SKM-1 (cell line): ENCODE data around the gene SLC43A3.
A peak's percentile ranks its signal among the peaks of the same experiment; 100 is the strongest.

Source experiments
- DNase-seq: peaks from one replicate; lab custom pipeline; 2025; ENCODE audit not compliant: unreplicated experiment; lab: John Stamatoyannopoulos, UW

The SLC43A3 gene

GRCh38 chr11:57430952-57431351 lies 4.0 kb upstream of the SLC43A3 start:
- DNase-seq = no peak

DNA sequence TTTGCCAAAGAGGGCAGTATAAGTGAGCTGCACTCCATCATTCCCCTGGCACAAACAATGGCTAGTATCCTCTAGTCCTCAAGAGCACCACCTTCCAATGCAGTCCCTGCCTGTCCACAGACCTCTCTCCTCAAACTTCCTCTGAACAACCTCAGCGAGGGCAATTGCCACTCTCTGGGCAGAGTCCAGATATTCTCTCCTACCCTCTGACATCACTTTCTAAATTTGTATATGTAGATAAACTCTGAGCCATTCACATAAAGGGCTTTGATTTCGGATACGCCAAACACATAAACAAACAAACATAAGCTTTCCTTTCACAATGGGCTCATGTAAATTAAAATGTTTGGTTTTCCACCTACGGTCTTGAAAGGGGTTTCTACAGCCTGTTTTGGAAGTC lies 3.0 kb upstream of the SLC43A3 start:
- no peak for DNase-seq

- no peak for DNase-seq
Observed at GRCh38 chr11:57428643-57429042, 1.7 kb upstream of the SLC43A3 start.

GRCh38 chr11:57427727-57428082 lies 784 bp upstream of the SLC43A3 start:
- DNase-seq = no peak

- no peak for DNase-seq
Observed at GRCh38 chr11:57426439-57426928, 437 bp downstream of the SLC43A3 start.

- no peak for DNase-seq
Observed at GRCh38 chr11:57425565-57426438, 1.1 kb downstream of the SLC43A3 start.

DNA sequence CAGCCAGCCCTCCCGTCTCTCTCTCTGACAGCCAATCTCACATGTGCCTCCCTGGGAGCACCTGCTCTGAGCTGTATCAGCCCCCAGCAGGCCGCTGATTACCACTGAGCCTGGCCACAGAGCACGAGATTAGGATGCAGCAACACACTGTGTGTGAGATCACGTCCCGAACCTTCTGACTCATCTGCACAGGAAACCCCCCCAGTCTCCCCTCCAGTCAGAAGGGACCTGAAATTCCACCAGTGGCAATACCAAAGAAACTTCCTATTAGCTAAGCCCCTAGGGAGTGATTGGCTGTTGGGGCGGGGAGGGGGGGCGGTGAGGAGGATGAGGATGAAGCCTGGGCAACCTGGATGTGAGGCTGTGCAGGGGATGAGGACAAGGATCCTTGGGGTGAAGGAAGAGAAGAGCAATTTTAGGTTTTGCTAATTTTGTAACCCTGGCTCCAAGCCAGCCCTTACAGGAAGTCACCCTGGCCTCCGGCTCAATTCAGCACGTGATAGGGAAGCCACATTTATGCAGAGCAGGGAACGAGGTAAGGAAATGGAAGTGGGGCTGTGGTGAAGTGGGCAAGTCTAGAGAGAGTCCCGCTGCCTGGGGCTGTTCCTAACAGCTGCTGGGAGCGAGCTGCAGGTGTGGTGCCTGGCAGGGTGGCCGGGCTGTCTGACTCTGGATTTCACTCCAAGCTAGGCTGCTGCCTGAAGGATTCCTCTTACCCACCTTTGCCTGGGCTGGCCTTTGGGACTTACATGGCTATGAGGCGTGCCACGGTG lies 1.9 kb downstream of the SLC43A3 start:
- DNase-seq = peak; percentile 99

DNA sequence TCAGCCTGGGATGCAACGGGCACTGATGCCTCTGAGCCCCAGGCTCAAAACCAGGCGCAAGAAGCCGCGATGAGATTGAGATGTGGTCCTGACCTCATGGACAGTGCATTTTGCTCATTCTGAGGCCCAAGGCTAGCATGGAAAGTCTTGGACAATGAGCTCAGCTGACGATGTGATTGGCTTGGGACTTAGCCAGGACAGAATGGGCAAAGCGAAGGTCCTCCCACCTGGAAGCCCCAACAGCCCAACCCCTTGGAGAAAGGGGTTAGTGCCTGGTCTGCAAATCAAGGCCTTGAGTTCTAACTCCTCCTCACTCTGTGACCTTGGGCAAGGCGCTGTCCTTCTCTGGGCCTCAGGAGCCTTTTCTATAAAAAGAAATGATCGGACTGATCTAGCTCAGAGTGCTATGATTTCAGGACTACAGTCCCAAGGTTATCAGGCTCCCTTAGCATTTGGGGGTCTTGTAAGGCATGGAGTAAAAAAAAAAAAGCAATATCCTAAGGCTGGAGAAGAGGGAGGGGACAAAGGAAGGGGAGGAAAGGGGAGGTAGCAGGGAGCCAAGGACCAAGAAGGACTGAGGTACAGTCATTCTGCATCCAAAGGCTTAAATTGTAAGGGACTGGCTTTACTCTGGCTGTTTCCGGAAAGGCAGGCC lies 2.7 kb downstream of the SLC43A3 start:
- DNase-seq = no peak

GRCh38 chr11:57422669-57423068 lies 4.3 kb downstream of the SLC43A3 start:
- no peak for DNase-seq

DNA sequence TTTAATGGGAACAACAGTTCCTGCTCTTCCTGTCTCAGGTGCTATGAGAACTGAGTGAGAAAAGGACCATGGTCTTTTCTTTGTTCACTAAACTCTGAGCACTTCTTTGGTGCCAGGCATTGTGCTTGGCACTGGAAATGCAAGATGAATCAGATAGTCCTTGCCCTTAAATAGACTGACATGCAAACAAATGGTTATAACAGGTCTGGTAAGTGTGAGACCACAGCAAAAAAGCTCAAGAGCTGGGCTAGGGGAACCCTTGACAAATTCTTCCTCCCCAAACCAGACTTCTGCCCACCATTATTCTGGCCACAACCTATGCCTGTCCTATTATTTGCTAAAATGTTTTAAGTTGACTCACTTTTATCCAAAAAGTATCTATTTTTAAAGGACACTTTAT lies 5.1 kb downstream of the SLC43A3 start:
- DNase-seq = no peak

DNA sequence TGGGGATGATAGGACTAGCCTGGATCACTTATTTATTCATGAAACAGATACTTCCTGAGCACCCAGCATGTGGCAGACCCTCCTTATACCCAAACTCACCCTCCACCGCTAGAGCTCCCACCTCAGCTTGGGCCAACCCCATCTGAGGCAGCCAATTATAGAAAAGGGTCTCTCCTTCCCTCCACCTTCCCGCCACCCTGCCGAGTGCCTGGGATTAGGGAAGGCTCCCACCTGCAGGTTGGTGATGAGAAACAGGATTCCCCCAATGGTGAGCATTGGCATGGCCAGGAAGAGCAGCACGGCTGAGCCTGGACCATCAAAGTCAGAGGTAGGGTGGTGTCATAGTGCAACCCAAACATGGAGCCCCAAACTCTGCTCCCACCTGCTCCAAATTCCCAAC lies 5.9 kb downstream of the SLC43A3 start:
- DNase-seq = no peak

DNA sequence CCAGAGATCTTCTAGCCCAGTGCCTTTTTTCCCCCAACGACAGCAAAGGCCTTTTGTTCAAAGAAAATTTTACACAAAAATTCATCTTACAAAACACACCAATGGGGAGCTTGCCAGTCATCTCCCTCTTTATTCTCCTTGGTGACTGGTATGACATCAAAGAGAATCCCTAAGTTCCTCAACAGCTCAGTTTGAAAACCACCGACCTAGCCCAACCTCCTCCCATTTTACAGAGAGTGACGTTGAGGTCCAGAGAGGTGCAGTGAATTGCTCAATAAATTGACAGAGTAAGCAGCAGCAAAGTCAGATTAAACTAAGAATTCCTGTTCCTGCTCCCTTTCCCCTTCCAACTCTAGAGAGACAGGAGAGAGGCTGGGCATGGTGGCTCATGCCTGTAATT lies 7.8 kb downstream of the SLC43A3 start:
- DNase-seq = no peak

DNA sequence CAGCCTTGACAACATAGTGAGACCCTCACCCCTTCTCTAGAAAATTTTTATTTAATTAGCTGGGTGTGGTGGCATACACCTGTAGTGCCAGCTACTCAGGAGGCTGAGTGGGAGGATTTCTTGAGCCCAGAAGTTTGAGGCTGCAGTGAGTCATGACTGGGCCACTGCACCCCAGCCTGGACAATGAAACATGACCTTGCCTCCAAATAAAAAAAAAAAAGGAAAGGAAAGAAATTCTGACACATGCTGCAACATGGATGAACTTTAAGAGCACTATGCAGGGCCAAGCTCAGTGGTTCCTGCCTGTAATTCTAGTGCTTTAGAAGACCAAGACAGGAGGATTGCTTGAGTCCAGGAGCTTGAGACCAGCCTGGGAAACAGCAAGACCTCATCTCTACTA lies 8.8 kb downstream of the SLC43A3 start:
- DNase-seq = no peak

DNA sequence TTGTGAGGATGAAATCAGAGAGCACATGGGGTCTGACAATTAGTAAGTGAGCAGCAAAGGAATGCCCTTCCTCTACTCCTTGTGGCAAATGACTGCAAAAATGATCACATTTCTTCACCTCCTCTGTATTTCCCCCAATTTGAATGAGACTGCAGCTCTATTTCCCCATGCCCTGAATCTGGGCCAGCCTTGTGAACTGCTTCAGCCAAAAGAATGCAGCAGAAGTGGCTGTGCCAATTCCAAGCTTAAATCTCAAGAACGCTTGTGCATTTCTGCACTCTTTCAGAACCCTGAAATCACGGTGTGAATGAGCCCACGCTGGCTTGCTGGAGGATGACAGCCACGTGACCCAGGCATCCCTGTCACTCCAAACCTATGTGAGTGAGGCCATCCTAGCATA lies 9.9 kb downstream of the SLC43A3 start:
- DNase-seq = no peak

DNA sequence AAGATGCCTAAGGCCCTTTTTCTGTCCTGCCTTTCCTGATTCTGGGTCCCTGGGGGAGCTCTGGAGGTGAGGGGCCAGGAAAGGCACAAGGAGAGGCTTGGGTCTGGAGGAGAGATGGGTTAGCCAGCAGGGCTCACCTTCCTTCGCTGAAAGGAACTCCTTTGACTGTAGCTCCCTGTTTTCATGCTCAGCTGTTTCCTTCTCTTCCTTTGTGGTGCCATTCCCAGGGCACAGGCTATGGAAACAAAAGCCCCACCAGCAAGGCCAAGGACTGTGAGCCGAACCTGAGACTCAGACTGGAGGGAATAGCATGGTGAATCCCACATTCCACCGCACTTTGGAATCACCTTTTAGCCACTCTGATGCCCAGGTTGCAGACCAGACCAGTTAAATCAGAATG lies 10.5 kb downstream of the SLC43A3 start:
- DNase-seq = no peak

DNA sequence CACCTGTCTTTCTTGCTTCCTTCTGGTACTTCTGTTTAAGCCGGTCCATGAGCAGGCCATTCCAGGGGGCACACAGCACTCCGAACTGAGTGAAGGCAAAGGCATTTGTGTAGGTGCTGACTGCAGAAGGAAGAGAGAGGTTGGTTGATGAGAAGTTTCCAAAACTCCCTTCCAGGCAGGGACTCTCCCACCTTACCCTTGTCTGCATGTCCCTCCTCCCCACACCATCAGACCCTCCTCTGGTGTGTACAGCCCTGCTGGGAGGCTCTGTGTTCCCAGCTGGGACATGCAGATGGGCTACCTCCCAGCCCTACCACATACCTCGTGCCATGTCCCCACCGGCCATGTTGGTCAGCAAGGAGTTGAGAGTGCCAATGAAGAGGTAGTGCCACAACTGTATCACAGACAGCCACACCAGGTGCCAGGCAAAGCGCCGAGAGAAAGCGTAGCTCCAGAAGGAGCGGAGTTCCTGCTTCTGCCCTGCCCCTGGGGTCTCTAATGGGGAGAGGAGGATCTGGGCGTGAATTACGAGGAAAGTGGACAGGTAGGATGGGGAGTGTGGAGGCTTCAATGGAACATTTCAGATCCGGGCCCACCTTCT lies 12.2 kb downstream of the SLC43A3 start:
- no peak for DNase-seq

GRCh38 chr11:57413681-57414080 lies 13.2 kb downstream of the SLC43A3 start:
- DNase-seq = no peak

- DNase-seq = no peak
Observed at GRCh38 chr11:57410287-57410686, 16.6 kb downstream of the SLC43A3 start.

GRCh38 chr11:57409321-57410100 lies 17.4 kb downstream of the SLC43A3 start:
- DNase-seq = no peak

DNA sequence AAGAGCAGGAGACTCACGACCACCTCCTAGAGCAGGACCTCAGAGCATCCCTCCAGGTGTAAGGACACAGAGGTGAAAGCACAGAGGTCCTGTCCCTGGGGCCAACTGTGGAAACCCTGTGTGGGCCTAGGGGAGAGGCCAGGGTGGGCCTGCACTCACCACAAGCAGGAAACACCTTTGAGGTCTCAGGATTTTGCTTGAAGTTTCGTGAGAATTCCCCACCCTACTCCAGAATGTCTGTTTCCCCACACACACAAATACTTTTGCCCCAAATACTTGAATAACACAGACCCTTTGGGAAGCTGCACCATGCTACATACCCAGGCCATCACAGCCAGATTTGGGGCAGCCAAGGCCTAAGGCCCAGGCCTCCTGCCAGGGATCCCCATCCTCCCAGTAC lies 18.1 kb downstream of the SLC43A3 start:
- no peak for DNase-seq
